ENCODE measurements around the gene CROCC2.

Gene CROCC2

GRCh38 chr2:240998995-240999791 is 93.1 kb downstream of the CROCC2 start:
- no peak for DNase-seq (ENCODE audit: low read depth in 2 of 2)

- DNase-seq (ENCODE audit: low read depth in 2 of 2): no peak
These were observed 93.9 kb downstream of the CROCC2 start for GRCh38 chr2:240999873-241000541.

GRCh38 chr2:241000831-241001321 is 94.7 kb downstream of the CROCC2 start:
- DNase-seq (ENCODE audit: low read depth in 2 of 2): no peak

- no peak for DNase-seq (ENCODE audit: low read depth in 2 of 2)
These were observed 95.5 kb downstream of the CROCC2 start for GRCh38 chr2:241001413-241002274.

GRCh38 chr2:241002275-241003046 is 96.3 kb downstream of the CROCC2 start:
- no peak for DNase-seq (ENCODE audit: low read depth in 2 of 2)

GRCh38 chr2:241003047-241003360 is 96.9 kb downstream of the CROCC2 start:
- DNase-seq (ENCODE audit: low read depth in 2 of 2): no peak

- DNase-seq (ENCODE audit: low read depth in 2 of 2): no peak
These were observed 97.2 kb downstream of the CROCC2 start for GRCh38 chr2:241003369-241003768.

- no peak for DNase-seq (ENCODE audit: low read depth in 2 of 2)
These were observed 97.9 kb downstream of the CROCC2 start for GRCh38 chr2:241003830-241004564.

- DNase-seq (ENCODE audit: low read depth in 2 of 2): no peak
These were observed 99.4 kb downstream of the CROCC2 start for GRCh38 chr2:241005569-241005968.

- DNase-seq (ENCODE audit: low read depth in 2 of 2): no peak
These were observed 100.3 kb downstream of the CROCC2 start for GRCh38 chr2:241006412-241006811.

GRCh38 chr2:241007111-241007510 is 101.0 kb downstream of the CROCC2 start:
- no peak for DNase-seq (ENCODE audit: low read depth in 2 of 2)

- no peak for DNase-seq (ENCODE audit: low read depth in 2 of 2)
These were observed 102.0 kb downstream of the CROCC2 start for GRCh38 chr2:241007880-241008710.

- DNase-seq (ENCODE audit: low read depth in 2 of 2): no peak
These were observed 102.6 kb downstream of the CROCC2 start for GRCh38 chr2:241008711-241009121.

- DNase-seq (ENCODE audit: low read depth in 2 of 2): no peak
These were observed 103.1 kb downstream of the CROCC2 start for GRCh38 chr2:241009191-241009590.

- no peak for DNase-seq (ENCODE audit: low read depth in 2 of 2)
These were observed 103.7 kb downstream of the CROCC2 start for GRCh38 chr2:241009601-241010530.

- no peak for DNase-seq (ENCODE audit: low read depth in 2 of 2)
These were observed 104.6 kb downstream of the CROCC2 start for GRCh38 chr2:241010531-241011295.

- no peak for DNase-seq (ENCODE audit: low read depth in 2 of 2)
These were observed 105.1 kb downstream of the CROCC2 start for GRCh38 chr2:241011296-241011600.

All from stimulated activated CD4-positive, alpha-beta T cell treated with anti-CD3 and anti-CD28 coated beads, Interleukin-1b, Interleukin-23, amount 100 ng/mL, for 1 hour (primary cell).